Tibial artery (tissue), 4 donors: ENCODE results near the gene ZAP70.

Experiments used
- DNase-seq, 2 donors: peaks; one replicate each; pipeline ENCODE4 v3.0.0-alpha.2; 2019
- H3K27ac ChIP-seq, 2 donors: fragments of 200-600 bp; sonication (generic) in 1 of 2; 1 replicate in 1 of 2; 2 replicates in 1 of 2; pipeline ENCODE4 v1.5.1; 2018 to 2019; ENCODE audit warnings: mild to moderate bottlenecking in 1 of 2
- H3K27me3 ChIP-seq, 2 donors: fragments of 200-600 bp; sonication (generic) in 1 of 2; one replicate each; pipeline versions ENCODE4 v1.5.1 to v1.6.0; 2016 to 2019
- H3K36me3 ChIP-seq, 3 donors: fragments of 200-600 bp; sonication (generic) in 2 of 3; one replicate each; pipeline ENCODE4 v1.5.1; 2016 to 2019; ENCODE audit warnings: mild to moderate bottlenecking in 2 of 3
- H3K4me1 ChIP-seq, 4 donors: fragments of 200-600 bp; sonication (generic) in 2 of 4; 1 replicate in 3 of 4; 2 replicates in 1 of 4; pipeline ENCODE4 v1.5.1; 2016 to 2019
- H3K4me3 ChIP-seq, 2 donors: fragments of 200-600 bp; sonication (generic) in 1 of 2; 1 replicate in 1 of 2; 2 replicates in 1 of 2; pipeline ENCODE4 v1.5.1; 2018 to 2019; ENCODE audit warnings: mild to moderate bottlenecking in 2 of 2
- H3K9me3 ChIP-seq, 3 donors: fragments of 200-600 bp; sonication (generic) in 1 of 3; one replicate each; pipeline ENCODE4 v1.5.1; 2016 to 2019
- intact Hi-C: fragments of 100-400 bp; cut with DNase I; formaldehyde crosslinking; loops from one replicate; pipeline ENCODE4 v1.15.0; 2023; ENCODE audit warnings: low total_unique reads
- TF ChIP-seq, protein P1 (sequence below), 2 experiments: fragments of 200-600 bp in 1 of 2; fragments of 450-650 bp in 1 of 2; IDR thresholded peaks; one replicate each; pipeline ENCODE4 v1.5.1; 2017 to 2019; ENCODE audit warnings: antibody characterized with exemption in 2 of 2, mild to moderate bottlenecking in 1 of 2, moderate library complexity in 1 of 2

ZAP70 gene

DNA sequence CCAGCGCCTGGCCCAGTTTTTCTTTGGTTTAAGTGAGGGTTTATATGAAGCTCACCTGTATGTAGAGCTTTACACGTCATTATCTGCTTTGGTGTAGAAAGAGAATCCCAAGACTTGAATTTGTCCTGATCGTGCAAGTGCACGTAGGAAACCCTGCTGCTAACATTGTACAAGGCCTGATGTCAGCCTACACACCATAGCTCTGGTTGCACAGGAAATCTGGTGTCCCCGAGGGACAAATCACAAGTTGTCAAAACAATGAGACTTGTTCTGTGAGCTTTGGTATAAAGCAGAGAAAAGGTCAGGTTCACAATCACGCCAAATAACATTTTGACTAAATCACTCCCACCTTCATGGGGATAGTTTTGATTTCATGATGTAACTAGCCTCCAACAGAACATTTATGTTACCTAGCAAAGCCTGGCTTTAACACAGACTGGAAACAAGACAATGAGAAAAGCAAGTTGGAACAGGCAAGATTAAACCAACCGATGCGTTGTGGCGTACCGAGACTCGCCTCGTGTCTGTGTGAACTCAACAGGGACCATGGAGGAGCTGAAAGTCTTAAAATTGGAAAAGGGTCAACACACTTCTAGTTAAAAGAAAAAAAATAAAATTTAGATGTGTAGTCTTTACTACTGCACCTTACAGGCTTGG is 41.4 kb downstream of the ZAP70 start:
- Histone ChIP-seq H3K27ac (no peak overlapping the region), H3K36me3 (peaks cover 46 to 71% (median 60%) of the 10 kb centered on the region in 3 donors), H3K9me3 (no peaks in the 10 kb centered on the region), H3K4me1 (peaks cover 0 to 5% (median 0%) of the 10 kb centered on the region in 4 donors), H3K4me3 (no peak overlapping the region), H3K27me3 (no peaks in the 10 kb centered on the region)
- DNase-seq = no peak
- TF ChIP-seq, protein P1, sequence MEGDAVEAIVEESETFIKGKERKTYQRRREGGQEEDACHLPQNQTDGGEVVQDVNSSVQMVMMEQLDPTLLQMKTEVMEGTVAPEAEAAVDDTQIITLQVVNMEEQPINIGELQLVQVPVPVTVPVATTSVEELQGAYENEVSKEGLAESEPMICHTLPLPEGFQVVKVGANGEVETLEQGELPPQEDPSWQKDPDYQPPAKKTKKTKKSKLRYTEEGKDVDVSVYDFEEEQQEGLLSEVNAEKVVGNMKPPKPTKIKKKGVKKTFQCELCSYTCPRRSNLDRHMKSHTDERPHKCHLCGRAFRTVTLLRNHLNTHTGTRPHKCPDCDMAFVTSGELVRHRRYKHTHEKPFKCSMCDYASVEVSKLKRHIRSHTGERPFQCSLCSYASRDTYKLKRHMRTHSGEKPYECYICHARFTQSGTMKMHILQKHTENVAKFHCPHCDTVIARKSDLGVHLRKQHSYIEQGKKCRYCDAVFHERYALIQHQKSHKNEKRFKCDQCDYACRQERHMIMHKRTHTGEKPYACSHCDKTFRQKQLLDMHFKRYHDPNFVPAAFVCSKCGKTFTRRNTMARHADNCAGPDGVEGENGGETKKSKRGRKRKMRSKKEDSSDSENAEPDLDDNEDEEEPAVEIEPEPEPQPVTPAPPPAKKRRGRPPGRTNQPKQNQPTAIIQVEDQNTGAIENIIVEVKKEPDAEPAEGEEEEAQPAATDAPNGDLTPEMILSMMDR (IDR thresholded peaks at IDR 0.05) = no peak
- intact Hi-C loops = no loop called here

DNA sequence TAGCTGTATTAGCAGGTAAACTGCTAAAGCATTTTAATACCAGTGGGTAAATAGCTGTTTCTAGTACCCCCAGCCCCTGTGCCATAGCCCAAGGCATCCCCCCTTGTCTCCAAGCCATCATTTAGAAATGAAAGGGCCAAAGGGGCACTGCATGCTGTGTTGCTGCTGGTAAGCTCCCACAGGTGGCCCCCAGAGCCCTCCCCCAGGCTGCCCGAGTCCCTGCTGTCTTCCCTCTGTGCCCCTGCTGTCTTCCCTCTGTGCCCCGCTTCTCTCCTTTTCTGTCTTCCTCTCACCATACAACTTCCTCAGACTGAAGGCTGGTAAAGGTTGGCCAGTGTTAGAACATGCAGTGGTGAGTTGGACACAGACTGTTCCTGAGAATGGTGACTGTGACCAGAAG is 42.1 kb downstream of the ZAP70 start:
- H3K4me1 ChIP-seq = peaks cover 0 to 5% (median 0%) of the 10 kb centered on the region in 4 donors
- TF ChIP-seq, protein P1 (IDR thresholded peaks at IDR 0.05) = no peak
- no peaks in the 10 kb centered on the region for H3K27me3 ChIP-seq
- intact Hi-C loops = no loop called here
- no peak overlapping the region for H3K4me3 ChIP-seq
- H3K27ac ChIP-seq = no peak overlapping the region
- no peaks in the 10 kb centered on the region for H3K9me3 ChIP-seq
- H3K36me3 ChIP-seq = peaks cover 52 to 78% (median 67%) of the 10 kb centered on the region in 3 donors
- DNase-seq = no peak

DNA sequence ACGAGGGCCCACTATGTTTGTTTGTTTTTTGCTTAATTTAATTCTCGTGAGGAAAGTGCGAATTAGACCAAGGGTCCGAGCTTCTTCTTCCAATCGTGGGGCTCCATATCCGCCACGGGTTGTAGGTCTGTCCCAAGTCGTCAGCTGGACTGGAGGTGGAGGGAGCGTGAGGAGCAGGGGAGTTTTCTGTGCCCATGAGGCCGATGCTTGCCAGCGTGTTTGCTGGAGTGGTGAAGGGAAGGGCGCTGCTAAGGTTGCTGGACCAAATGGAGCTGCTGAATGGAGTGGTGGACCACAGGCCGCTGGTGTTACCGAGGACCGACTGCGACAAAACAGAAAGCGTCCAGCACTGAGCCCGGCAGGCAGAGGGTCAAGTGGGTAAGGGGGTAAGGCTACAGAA is 43.7 kb downstream of the ZAP70 start:
- H3K4me3 ChIP-seq = no peak overlapping the region
- TF ChIP-seq, protein P1 (IDR thresholded peaks at IDR 0.05) = no peak
- no peak overlapping the region for H3K27ac ChIP-seq
- no peaks in the 10 kb centered on the region for H3K27me3 ChIP-seq
- no peak for DNase-seq
- peaks cover 0 to 5% (median 0%) of the 10 kb centered on the region in 4 donors for H3K4me1 ChIP-seq
- peaks cover 68 to 84% (median 76%) of the 10 kb centered on the region in 3 donors for H3K36me3 ChIP-seq
- no peaks in the 10 kb centered on the region for H3K9me3 ChIP-seq
- intact Hi-C loops = no loop called here

DNA sequence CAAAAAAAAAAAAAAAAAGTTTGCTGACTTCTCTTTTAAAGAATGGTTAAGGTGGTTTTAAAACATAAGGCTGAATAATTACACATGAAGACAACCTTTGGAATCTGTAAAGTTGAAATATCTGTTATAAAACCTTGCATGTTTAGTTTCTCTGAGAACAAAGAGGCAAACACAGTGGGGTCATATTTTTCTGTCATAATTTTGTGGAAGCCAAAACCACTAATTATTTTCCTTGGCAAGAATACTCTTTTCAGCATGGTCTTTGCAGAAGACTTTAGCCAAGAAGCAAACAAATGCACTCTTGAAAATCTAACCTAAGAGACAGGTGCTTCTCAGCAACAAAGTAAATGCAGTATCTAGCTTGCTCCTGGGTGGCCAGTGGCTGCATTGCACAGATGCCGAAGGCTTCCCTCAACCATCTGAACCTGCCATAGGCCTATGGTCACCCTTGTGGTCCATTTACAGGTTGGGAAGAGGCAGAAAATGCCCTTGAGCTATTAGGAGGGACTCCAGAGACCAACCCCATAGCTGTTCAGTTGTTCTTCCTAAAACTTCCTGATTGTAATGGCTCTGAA is 44.8 kb downstream of the ZAP70 start:
- H3K27ac ChIP-seq = no peak overlapping the region
- no peak for DNase-seq
- no peak overlapping the region for H3K4me3 ChIP-seq
- peaks cover 0 to 5% (median 0%) of the 10 kb centered on the region in 4 donors for H3K4me1 ChIP-seq
- intact Hi-C loops = no loop called here
- H3K9me3 ChIP-seq = no peaks in the 10 kb centered on the region
- H3K36me3 ChIP-seq = peaks cover 72 to 90% (median 83%) of the 10 kb centered on the region in 3 donors
- no peaks in the 10 kb centered on the region for H3K27me3 ChIP-seq
- TF ChIP-seq, protein P1 (IDR thresholded peaks at IDR 0.05) = no peak

DNA sequence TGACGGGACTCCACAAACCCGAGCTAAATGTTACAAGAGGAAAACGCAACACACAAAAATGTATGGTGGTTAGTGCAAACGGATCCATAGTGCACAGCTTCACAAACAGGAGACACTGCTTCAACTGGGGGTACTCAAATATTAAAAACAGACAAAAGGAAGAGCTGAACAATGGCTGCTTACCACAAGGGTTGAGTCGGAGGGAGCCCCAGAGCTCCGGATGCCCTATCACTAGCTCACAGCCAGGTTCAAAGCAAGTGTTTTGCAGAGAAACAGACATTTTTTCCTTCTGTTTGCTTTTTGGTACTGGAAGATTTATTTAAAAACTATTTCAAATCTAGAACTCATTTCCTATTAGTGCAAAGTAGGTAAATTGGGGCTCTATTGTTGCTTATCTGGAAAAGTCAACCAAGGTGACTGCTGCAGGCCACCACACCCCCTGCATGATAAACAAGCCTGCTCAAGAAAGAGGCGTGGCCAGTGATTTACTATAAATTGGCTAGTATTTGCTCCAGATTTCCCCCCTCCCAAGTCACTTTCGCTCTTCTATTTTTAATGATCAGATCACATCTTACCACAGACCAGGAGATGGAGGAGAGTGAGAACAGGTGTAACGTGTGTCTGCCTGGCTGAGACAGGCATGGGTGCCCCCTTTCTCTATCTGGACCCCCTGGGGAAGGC is 46.5 kb downstream of the ZAP70 start:
- intact Hi-C loops = no loop called here
- peaks cover 70 to 97% (median 93%) of the 10 kb centered on the region in 3 donors for H3K36me3 ChIP-seq
- no peaks in the 10 kb centered on the region for H3K27me3 ChIP-seq
- DNase-seq = no peak
- peaks cover 0 to 5% (median 0%) of the 10 kb centered on the region in 4 donors for H3K4me1 ChIP-seq
- H3K9me3 ChIP-seq = no peaks in the 10 kb centered on the region
- no peak overlapping the region for H3K27ac ChIP-seq
- no peak overlapping the region for H3K4me3 ChIP-seq
- TF ChIP-seq, protein P1 (IDR thresholded peaks at IDR 0.05) = no peak
